CD4-positive, alpha-beta memory T cell (primary cell): ENCODE results near the gene IRF1. TPM values are rescaled to one million over a fixed set of nuclear protein-coding genes. Genes with fewer than 3 reads are reported as not detected.

Experiments
- CTCF ChIA-PET: fragments of 350-600 bp; sonication (Branson Sonifier 250); formaldehyde crosslinking; loops from one replicate; lab custom pipeline; 2021; ENCODE audit warnings: inconsistent platforms; ENCODE audit not compliant: partially characterized antibody; lab: Charles Lee
- POLR2A ChIA-PET: fragments of 350-600 bp; sonication (Branson Sonifier 250); formaldehyde crosslinking; loops from one replicate; lab custom pipeline; 2021; ENCODE audit not compliant: partially characterized antibody; lab: Charles Lee
- DNase-seq, 5 donors: peaks; one replicate each; pipeline versions ENCODE4 v3.0.0 to v3.0.0-alpha.2; 2020 to 2022; ENCODE audit warnings: mixed read lengths in 1 of 5
- H3K27ac ChIP-seq: one replicate; pipeline ENCODE4 v1.7.0; 2013; ENCODE audit warnings: low read depth, low read length
- H3K27me3 ChIP-seq: 2 replicates; pipeline ENCODE4 v1.7.0; 2013; ENCODE audit warnings: mild to moderate bottlenecking, low read length, moderate library complexity; ENCODE audit not compliant: insufficient read depth
- H3K36me3 ChIP-seq: 2 replicates; pipeline ENCODE4 v1.7.0; 2013; ENCODE audit warnings: mild to moderate bottlenecking, low read length, moderate library complexity; ENCODE audit not compliant: insufficient read depth
- H3K4me1 ChIP-seq: 2 replicates; pipeline ENCODE4 v1.7.0; 2013; ENCODE audit warnings: mild to moderate bottlenecking, low read length, moderate library complexity; ENCODE audit not compliant: insufficient read depth
- H3K4me3 ChIP-seq, 2 donors: one replicate each; pipeline ENCODE4 v1.7.0; 2013; ENCODE audit warnings: low read length in 2 of 2, mild to moderate bottlenecking in 1 of 2
- H3K9me3 ChIP-seq, 2 donors: one replicate each; pipeline ENCODE4 v1.7.0; 2013; ENCODE audit warnings: low read length in 2 of 2, control low read depth in 1 of 2; ENCODE audit not compliant: control insufficient read depth in 1 of 2
- H3K27ac Mint-ChIP-seq, 7 donors: one replicate each; pipeline ENCODE4 v1.8.0; 2020 to 2021; ENCODE audit warnings: mixed read lengths in 7 of 7, mild to moderate bottlenecking in 6 of 7, inconsistent platforms in 3 of 7, moderate library complexity in 3 of 7
- H3K27me3 Mint-ChIP-seq, 2 donors: one replicate each; pipeline ENCODE4 v1.8.0; 2020 to 2021; ENCODE audit warnings: mixed read lengths in 2 of 2
- H3K36me3 Mint-ChIP-seq, 2 donors: one replicate each; pipeline ENCODE4 v1.8.0; 2020 to 2021; ENCODE audit warnings: mixed read lengths in 2 of 2, inconsistent platforms in 1 of 2, mild to moderate bottlenecking in 1 of 2
- H3K4me1 Mint-ChIP-seq, 4 donors: one replicate each; pipeline ENCODE4 v1.8.0; 2020 to 2021; ENCODE audit warnings: mixed read lengths in 4 of 4, mild to moderate bottlenecking in 1 of 4
- H3K4me3 Mint-ChIP-seq, 8 donors: one replicate each; pipeline ENCODE4 v1.8.0; 2020 to 2021; ENCODE audit warnings: mixed read lengths in 8 of 8, mild to moderate bottlenecking in 7 of 8, moderate library complexity in 6 of 8, inconsistent platforms in 3 of 8
- H3K9me3 Mint-ChIP-seq, 8 donors: one replicate each; pipeline ENCODE4 v1.8.0; 2020 to 2021; ENCODE audit warnings: mixed read lengths in 8 of 8, mild to moderate bottlenecking in 5 of 8, inconsistent platforms in 3 of 8, moderate library complexity in 1 of 8
- intact Hi-C: fragments of 100-400 bp; cut with micrococcal nuclease; formaldehyde crosslinking; loops from one replicate; pipeline ENCODE4 v1.15.1; 2023
- polyA plus RNA-seq, 2 donors: library from polyadenylated mRNA; unstranded; fragments of 300-500 nt; fragmentation: Illumina TruSeq; gene quantifications; one replicate each; pipeline ENCODE4 v1.2.3, GENCODE V29; 2021
- total RNA-seq, 2 experiments: library from RNA; stranded (reverse); gene quantifications; one replicate each; pipeline ENCODE4 v1.2.3, GENCODE V29; 2021

The IRF1 gene
- total and polyA plus RNA-seq, 4 experiments from 2014 or later, result 192 to 237 (median 197) TPM

DNA sequence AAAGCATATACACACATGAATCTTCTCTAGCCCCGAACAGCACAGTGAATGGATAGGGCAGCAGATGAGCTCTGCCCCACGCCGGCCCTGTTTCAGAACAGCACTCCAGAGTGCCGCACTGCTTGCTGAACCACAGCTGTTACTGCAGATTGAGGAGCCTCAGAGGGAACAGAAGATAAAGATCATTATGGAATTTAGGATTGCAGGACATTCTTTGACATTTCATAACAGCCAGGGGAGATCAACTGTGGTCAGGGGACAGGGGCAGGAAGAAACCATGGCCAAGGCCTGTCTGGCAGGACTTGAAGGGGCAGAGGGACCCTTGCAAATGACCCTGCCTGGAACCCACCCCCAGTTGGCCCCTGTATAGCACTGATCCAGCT is 20.6 kb downstream of the IRF1 start:
- intact Hi-C loops, result no loop called here
- Histone ChIP-seq H3K27ac (peak overlapping the region; percentile 63), H3K4me1 (peaks cover 97% of the 10 kb centered on the region), H3K4me3 (no peak overlapping the region), H3K27me3 (no peaks in the 10 kb centered on the region), H3K36me3 (no peaks in the 10 kb centered on the region), H3K9me3 (no peaks in the 10 kb centered on the region)
- ChIA-PET POLR2A (interaction anchor here (0.7 to 35.0 kb wide), 7 partner anchors 13 to 59 kb away, joined by 3 to 1580 read pairs (median 52); partner anchors contain the start of gene IRF1), CTCF (interaction anchor here (0.9 to 7.1 kb wide), 11 partner anchors 9 to 84 kb away, joined by 3 to 86 read pairs (median 6); partner anchors contain the start of gene IRF1)
- DNase-seq, result peak in 1 of 5 donors; percentile 19
- Mint-ChIP-seq H3K4me3 (peak overlapping the region in 4 of 8 donors; percentile 17 to 51 (median 40)), H3K9me3 (peaks cover 0 to 9% (median 0%) of the 10 kb centered on the region in 8 donors), H3K27me3 (peaks cover 0 to 5% of the 10 kb centered on the region in 2 donors), H3K36me3 (peaks cover 10 to 49% of the 10 kb centered on the region in 2 donors), H3K4me1 (peaks cover 73 to 96% (median 85%) of the 10 kb centered on the region in 4 donors), H3K27ac (peak overlapping the region; percentile 85 to 97 (median 95))

- H3K4me3 Mint-ChIP-seq, result peak overlapping the region in 4 of 8 donors; percentile 7 to 51 (median 28)
- H3K27me3 ChIP-seq, result no peaks in the 10 kb centered on the region
- H3K9me3 ChIP-seq, result no peaks in the 10 kb centered on the region
- H3K4me1 Mint-ChIP-seq, result peaks cover 74 to 96% (median 85%) of the 10 kb centered on the region in 4 donors
- H3K27me3 Mint-ChIP-seq, result peaks cover 0 to 5% of the 10 kb centered on the region in 2 donors
- ChIA-PET CTCF (interaction anchor here (1.1 to 7.1 kb wide), 8 partner anchors 10 to 83 kb away, joined by 4 to 86 read pairs (median 8); partner anchors contain the start of gene IRF1), POLR2A (interaction anchor here (0.7 to 35.0 kb wide), 6 partner anchors 13 to 58 kb away, joined by 3 to 1580 read pairs (median 273); partner anchors contain the start of gene IRF1)
- DNase-seq, result peak in 1 of 5 donors; percentile 32
- H3K27ac Mint-ChIP-seq, result peak overlapping the region; percentile 85 to 97 (median 95)
- peaks cover 0 to 9% (median 0%) of the 10 kb centered on the region in 8 donors for H3K9me3 Mint-ChIP-seq
- intact Hi-C loops, result no loop called here
- no peaks in the 10 kb centered on the region for H3K36me3 ChIP-seq
- no peak overlapping the region for H3K27ac ChIP-seq
- H3K4me1 ChIP-seq, result peaks cover 97% of the 10 kb centered on the region
- H3K4me3 ChIP-seq, result no peak overlapping the region
- H3K36me3 Mint-ChIP-seq, result peaks cover 10 to 48% of the 10 kb centered on the region in 2 donors
Measured at GRCh38 chr5:132469380-132470009, 21.1 kb downstream of the IRF1 start.

DNA sequence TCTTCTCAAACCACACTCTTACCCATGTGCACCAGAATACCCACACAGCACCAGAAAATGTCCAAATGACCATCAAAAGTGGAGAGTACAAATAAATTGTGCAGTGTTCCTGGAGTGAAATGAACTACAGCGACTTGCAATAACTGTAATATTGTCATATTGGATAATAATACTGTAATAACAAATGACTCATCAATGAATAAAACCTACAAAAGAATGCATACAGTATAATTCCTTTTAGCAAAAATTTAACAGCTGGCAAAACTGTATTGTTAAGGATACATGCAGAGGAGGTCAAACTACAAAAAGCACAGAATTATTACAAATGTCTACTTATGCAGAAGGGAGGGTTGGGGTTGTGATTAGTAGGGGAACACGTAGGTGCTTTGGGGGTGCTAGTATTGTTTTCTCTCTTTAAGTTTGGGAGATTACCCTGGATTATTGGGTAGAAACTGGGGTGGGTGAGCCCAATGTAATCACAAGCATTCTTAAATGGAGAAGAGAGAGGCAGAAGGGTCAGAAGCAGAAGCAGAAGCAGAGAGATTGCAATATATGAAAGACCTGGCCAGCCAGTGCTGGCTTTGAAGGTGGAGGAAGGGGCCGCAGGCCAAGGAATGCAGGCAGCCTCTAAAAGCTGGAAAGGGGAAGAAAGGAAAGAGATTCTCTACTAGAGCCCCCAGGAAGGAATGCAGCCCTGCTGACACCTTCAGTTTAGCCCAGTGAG is 21.8 kb downstream of the IRF1 start:
- Histone ChIP-seq H3K9me3 (no peaks in the 10 kb centered on the region), H3K36me3 (no peaks in the 10 kb centered on the region), H3K27ac (no peak overlapping the region), H3K4me3 (no peak overlapping the region), H3K4me1 (peaks cover 97% of the 10 kb centered on the region), H3K27me3 (no peaks in the 10 kb centered on the region)
- H3K9me3 Mint-ChIP-seq, result peaks cover 0 to 9% (median 0%) of the 10 kb centered on the region in 8 donors
- peak overlapping the region in 3 of 8 donors; percentile 11 to 51 (median 42) for H3K4me3 Mint-ChIP-seq
- intact Hi-C loops, result no loop called here
- POLR2A ChIA-PET, result interaction anchor here (0.7 to 35.0 kb wide), 5 partner anchors 12 to 49 kb away, joined by 3 to 1580 read pairs (median 494); partner anchors contain the start of gene IRF1
- peak in 1 of 5 donors; percentile 20 for DNase-seq
- CTCF ChIA-PET, result interaction anchor here (1.5 to 7.1 kb wide), 7 partner anchors 10 to 83 kb away, joined by 4 to 86 read pairs (median 9); partner anchors contain the start of gene IRF1
- H3K4me1 Mint-ChIP-seq, result peaks cover 76 to 96% (median 85%) of the 10 kb centered on the region in 4 donors
- H3K27ac Mint-ChIP-seq, result peak overlapping the region; percentile 69 to 97 (median 86)
- H3K36me3 Mint-ChIP-seq, result peaks cover 10 to 48% of the 10 kb centered on the region in 2 donors
- peaks cover 0 to 5% of the 10 kb centered on the region in 2 donors for H3K27me3 Mint-ChIP-seq

- H3K36me3 Mint-ChIP-seq, result peaks cover 13 to 43% of the 10 kb centered on the region in 2 donors
- intact Hi-C loops, result loop anchor here (2.0 kb wide), 2 partner anchors 23 to 41 kb away; partner anchors contain the start of gene IRF1
- ChIA-PET CTCF (interaction anchor here (1.1 to 7.1 kb wide), 16 partner anchors 9 to 81 kb away, joined by 3 to 92 read pairs (median 16); partner anchors contain the start of gene IRF1), POLR2A (interaction anchor here (1.1 to 35.0 kb wide), 12 partner anchors 11 to 91 kb away, joined by 3 to 1580 read pairs (median 36); partner anchors contain the start of gene IRF1)
- H3K27ac ChIP-seq, result peak overlapping the region; percentile 63
- no peaks in the 10 kb centered on the region for H3K27me3 ChIP-seq
- H3K27ac Mint-ChIP-seq, result peak overlapping the region; percentile 94 to 98 (median 96)
- H3K27me3 Mint-ChIP-seq, result no peaks in the 10 kb centered on the region
- H3K4me3 Mint-ChIP-seq, result peak overlapping the region; percentile 61 to 87 (median 83)
- H3K4me3 ChIP-seq, result peak overlapping the region in 1 of 2 donors; percentile 50
- peak in 1 of 5 donors; percentile 22 for DNase-seq
- H3K36me3 ChIP-seq, result no peaks in the 10 kb centered on the region
- peaks cover 76 to 99% (median 89%) of the 10 kb centered on the region in 4 donors for H3K4me1 Mint-ChIP-seq
- H3K9me3 Mint-ChIP-seq, result peaks cover 0 to 6% (median 0%) of the 10 kb centered on the region in 8 donors
- no peaks in the 10 kb centered on the region for H3K9me3 ChIP-seq
- peaks cover 99% of the 10 kb centered on the region for H3K4me1 ChIP-seq
Measured at GRCh38 chr5:132467287-132467984, 23.1 kb downstream of the IRF1 start.

DNA sequence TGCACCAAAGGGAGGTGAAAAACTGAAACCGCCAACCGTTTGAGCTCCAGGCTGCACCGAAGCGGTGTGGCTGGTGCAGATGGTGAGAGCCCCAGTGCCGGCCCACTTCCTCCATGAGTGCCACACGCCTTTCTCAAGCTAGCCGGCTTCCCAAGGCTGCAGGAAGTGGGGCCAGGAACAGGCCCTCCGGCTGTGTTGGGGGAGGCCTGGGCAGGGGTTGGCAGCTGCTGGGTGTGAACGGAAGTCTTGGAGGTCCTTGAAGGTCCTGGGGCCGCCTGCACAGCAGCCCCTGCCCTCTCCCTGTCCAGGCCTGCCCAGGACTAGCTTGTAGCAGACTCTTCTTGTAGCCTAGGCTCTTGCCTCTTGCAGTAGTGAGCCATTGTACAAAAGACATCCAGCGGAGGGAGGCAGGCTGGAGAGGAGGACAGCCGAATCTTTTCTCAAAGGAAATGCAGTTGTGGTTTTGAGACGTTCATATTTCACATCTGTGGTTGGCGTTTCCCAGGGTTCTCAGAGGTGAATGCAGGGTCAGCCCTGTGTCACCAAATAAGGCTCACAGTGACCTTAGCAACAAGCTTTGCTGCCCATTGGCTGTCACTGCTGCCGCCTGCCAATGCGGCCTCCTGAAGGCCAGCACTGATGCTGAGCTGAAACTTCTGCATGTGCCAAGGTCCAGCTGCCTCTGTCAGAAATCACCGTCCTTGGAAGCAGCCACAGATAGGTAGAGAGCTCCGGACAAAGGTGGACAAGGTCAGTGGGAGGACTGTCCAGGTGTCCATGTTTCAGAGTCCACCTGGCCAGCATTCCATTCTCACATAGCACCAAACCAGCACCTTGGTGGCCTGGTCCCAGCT is 23.9 kb downstream of the IRF1 start:
- Mint-ChIP-seq H3K4me1 (peaks cover 76 to 100% (median 90%) of the 10 kb centered on the region in 4 donors), H3K4me3 (peak overlapping the region; percentile 66 to 87 (median 83)), H3K27me3 (no peaks in the 10 kb centered on the region), H3K27ac (peak overlapping the region; percentile 94 to 98 (median 96)), H3K36me3 (peaks cover 17 to 46% of the 10 kb centered on the region in 2 donors), H3K9me3 (peaks cover 0 to 7% (median 0%) of the 10 kb centered on the region in 8 donors)
- CTCF ChIA-PET, result interaction anchor here (1.1 to 7.1 kb wide), 19 partner anchors 8 to 80 kb away, joined by 3 to 92 read pairs (median 13); partner anchors contain the start of gene IRF1
- H3K36me3 ChIP-seq, result no peaks in the 10 kb centered on the region
- H3K4me3 ChIP-seq, result peak overlapping the region; percentile 2 to 50
- POLR2A ChIA-PET, result interaction anchor here (0.9 to 35.0 kb wide), 14 partner anchors 10 to 91 kb away, joined by 3 to 1580 read pairs (median 30); partner anchors contain the start of gene IRF1
- H3K9me3 ChIP-seq, result no peaks in the 10 kb centered on the region
- no peaks in the 10 kb centered on the region for H3K27me3 ChIP-seq
- peaks cover 99% of the 10 kb centered on the region for H3K4me1 ChIP-seq
- H3K27ac ChIP-seq, result peak overlapping the region; percentile 63
- intact Hi-C loops, result loop anchor here (1.0 to 2.0 kb wide), 4 partner anchors 10 to 47 kb away; partner anchors contain the start of gene IRF1
- DNase-seq, result peak; percentile 84 to 91 (median 85)
